ENCODE data around the gene GRHL1.

GRCh38 chr2:9946076-9946475, 5.4 kb upstream of the GRHL1 start:
- TF ChIP-seq POLR2A (IDR thresholded peaks at IDR 0.05), result no peak
- no peak for TF ChIP-seq CTCF (IDR thresholded peaks at IDR 0.05 in 8 of 11, conservative IDR thresholded peaks at IDR 0.05 in 3 of 11)
